Breast epithelium (tissue), 3 donors: Measurements from ENCODE around the gene NR4A2.

Experiments used
- CTCF ChIP-seq, 3 donors: fragments of 450-650 bp; IDR thresholded peaks; one replicate each; pipeline ENCODE4 v1.5.1; 2016 to 2017; ENCODE audit warnings: antibody characterized with exemption in 3 of 3, mild to moderate bottlenecking in 3 of 3, moderate library complexity in 3 of 3
- POLR2A ChIP-seq: fragments of 450-650 bp; IDR thresholded peaks from one replicate; pipeline ENCODE4 v1.6.1; 2016; ENCODE audit warnings: antibody characterized with exemption, mild to moderate bottlenecking, moderate library complexity
- POLR2AphosphoS5 ChIP-seq, 3 donors: sonication (generic); formaldehyde crosslinking; IDR thresholded peaks; one replicate each; pipeline ENCODE4 v1.6.1; 2017; ENCODE audit warnings: antibody characterized with exemption in 3 of 3

- no peak for TF ChIP-seq POLR2A
- no peak for TF ChIP-seq CTCF (IDR thresholded peaks at IDR 0.05)
- TF ChIP-seq POLR2AphosphoS5 (IDR thresholded peaks at IDR 0.05), result no peak
Measured at GRCh38 chr2:156349161-156349560, 16.6 kb upstream of the NR4A2 start.
